Panc1 (cell line): ENCODE results near the gene KBTBD4. TPM values are rescaled to one million over a fixed set of nuclear protein-coding genes. Genes with fewer than 3 reads are reported as not detected.

Experiments used
- ATAC-seq: fragments of 200-7000 bp; cut with Tn5 transposase; 2 replicates; pipeline ENCODE4 v1.9.1; 2020; ENCODE audit warnings: mild to moderate bottlenecking, moderate library complexity
- BruUV-seq: library from RNA; stranded (reverse); fragments of 400-500 nt; replicated peaks from 2 replicates; lab custom pipeline; 2021; lab: Mats Ljungman, UMichigan
- CTCF ChIA-PET: fragments of 300-600 bp; sonication (Branson Sonifier 250); formaldehyde crosslinking; loops from one replicate; lab custom pipeline; 2022; ENCODE audit warnings: antibody characterized with exemption; lab: Charles Lee
- POLR2A ChIA-PET: fragments of 300-600 bp; sonication (Branson Sonifier 250); formaldehyde crosslinking; loops from one replicate; lab custom pipeline; 2022; ENCODE audit warnings: antibody characterized with exemption; lab: Charles Lee
- DNase-seq: peaks from one replicate; pipeline ENCODE4 v3.0.0-alpha.2; 2010; ENCODE audit warnings: low read depth, low spot score
- H3K27ac ChIP-seq: 2 replicates; pipeline ENCODE4 v1.5.1; 2011; ENCODE audit warnings: mild to moderate bottlenecking, low read length, inconsistent platforms
- H3K27me3 ChIP-seq: fragments of 200-500 bp; sonication (Bioruptor generic); 2 replicates; pipeline ENCODE4 v1.6.0; 2014; ENCODE audit warnings: low read length, inconsistent platforms; ENCODE audit not compliant: control insufficient read depth, insufficient read depth
- H3K36me3 ChIP-seq: fragments of 200-500 bp; sonication (Bioruptor generic); 2 replicates; pipeline ENCODE4 v1.5.1; 2014; ENCODE audit warnings: inconsistent platforms, mild to moderate bottlenecking, low read length, moderate library complexity; ENCODE audit not compliant: control insufficient read depth, insufficient read depth
- H3K4me1 ChIP-seq: 2 replicates; pipeline ENCODE4 v1.5.1; 2011; ENCODE audit warnings: inconsistent platforms, mild to moderate bottlenecking, low read length, moderate library complexity; ENCODE audit not compliant: control insufficient read depth, insufficient read depth
- H3K4me3 ChIP-seq, 2 experiments: 2 replicates each; pipeline ENCODE4 v1.5.1; 2011 to 2012; ENCODE audit warnings: low read depth in 2 of 2, low read length in 2 of 2, mild to moderate bottlenecking in 2 of 2, inconsistent platforms in 1 of 2, moderate library complexity in 1 of 2
- H3K9me3 ChIP-seq: fragments of 200-500 bp; sonication (Bioruptor generic); 2 replicates; pipeline ENCODE4 v1.5.1; 2014; ENCODE audit warnings: low read depth, mild to moderate bottlenecking, inconsistent platforms, low read length, moderate library complexity; ENCODE audit not compliant: control insufficient read depth, insufficient read depth
- CTCF ChIP-seq: fragments of 450-650 bp; IDR thresholded peaks from 2 replicates; pipeline ENCODE4 v1.5.1; 2017; ENCODE audit warnings: mild to moderate bottlenecking
- POLR2AphosphoS5 ChIP-seq: IDR thresholded peaks from 2 replicates; pipeline ENCODE4 v1.6.1; 2012; ENCODE audit warnings: mild to moderate bottlenecking, low read depth, low read length, moderate library complexity
- REST ChIP-seq, 2 experiments: IDR thresholded peaks; 2 replicates each; pipeline ENCODE4 v1.6.1; 2011 to 2012; ENCODE audit warnings: low read depth in 2 of 2, control low read depth in 1 of 2, low read length in 1 of 2, mild to moderate bottlenecking in 1 of 2, moderate library complexity in 1 of 2; ENCODE audit not compliant: insufficient read depth in 1 of 2
- SIN3A ChIP-seq: IDR thresholded peaks from 2 replicates; pipeline ENCODE4 v1.6.1; 2012; ENCODE audit warnings: low read depth, mild to moderate bottlenecking, low read length, moderate library complexity, borderline replicate concordance; ENCODE audit not compliant: insufficient read depth
- TCF7L2 ChIP-seq: IDR thresholded peaks from 2 replicates; pipeline ENCODE4 v1.6.1; 2011; ENCODE audit warnings: mild to moderate bottlenecking, low read depth, low read length, inconsistent platforms
- in situ Hi-C: cut with HindIII; loops from 2 replicates; pipeline ENCODE4 v1.10.0; 2016; ENCODE audit warnings: low sequenced_read_pairs, low pct_unique_long_range_greater_than_20kb
- intact Hi-C: fragments of 100-400 bp; cut with micrococcal nuclease; formaldehyde crosslinking; loops from one replicate; pipeline ENCODE4 v1.10.0; 2022; ENCODE audit not compliant: unreplicated experiment
- total RNA-seq: library from RNA; stranded (reverse); gene quantifications from one replicate; pipeline ENCODE4 v1.2.1, GENCODE V29; 2021; ENCODE audit not compliant: unreplicated experiment

The KBTBD4 gene
- total RNA-seq, 1 experiment from 2014 or later = 23.2 TPM

- no TSS peak for BruUV-seq
- intact Hi-C loops (no loop called here), in situ Hi-C loops (no loop called here)
- ChIA-PET CTCF (no interaction called here), POLR2A (interaction anchor here (0.6 kb wide), 1 partner anchor 23 kb away, joined by 3 read pairs; no protein-coding TSS in a partner anchor)
- Histone ChIP-seq H3K9me3 (no peaks in the 10 kb centered on the region), H3K27ac (no peak overlapping the region), H3K4me3 (no peak overlapping the region), H3K27me3 (no peaks in the 10 kb centered on the region), H3K36me3 (no peaks in the 10 kb centered on the region), H3K4me1 (no peaks in the 10 kb centered on the region)
- DNase-seq = no peak
- no peak for ATAC-seq
- TF ChIP-seq POLR2AphosphoS5 (no peak), SIN3A (no peak), TCF7L2 (no peak), REST (IDR thresholded peaks at IDR 0.05; ENCODE audit: insufficient read depth in 1 of 2, low read depth in 2 of 2, low read length in 1 of 2) (no peak), CTCF (no peak)
These were observed 28.0 kb upstream of the KBTBD4 start for GRCh38 chr11:47606731-47607130.

- no peaks in the 10 kb centered on the region for H3K36me3 ChIP-seq
- BruUV-seq = no TSS peak
- CTCF ChIA-PET = no interaction called here
These were observed 27.2 kb upstream of the KBTBD4 start for GRCh38 chr11:47605921-47606320.

More at GRCh38 chr11:47605921-47606320, 27.2 kb upstream of the KBTBD4 start:
- no peak for ATAC-seq
- no peak overlapping the region for H3K4me3 ChIP-seq
- H3K27me3 ChIP-seq = no peaks in the 10 kb centered on the region
- TF ChIP-seq SIN3A (no peak), POLR2AphosphoS5 (no peak), REST (IDR thresholded peaks at IDR 0.05; ENCODE audit: insufficient read depth in 1 of 2, low read depth in 2 of 2, low read length in 1 of 2) (no peak), TCF7L2 (no peak), CTCF (no peak)
- no peak for DNase-seq
- H3K4me1 ChIP-seq = no peaks in the 10 kb centered on the region
- H3K27ac ChIP-seq = no peak overlapping the region
- H3K9me3 ChIP-seq = no peaks in the 10 kb centered on the region
- POLR2A ChIA-PET = no interaction called here
- intact Hi-C loops = no loop called here
- in situ Hi-C loops = no loop called here
